Endodermal cell (in vitro differentiated cells): ENCODE results near the gene TBCEL. TPM values are rescaled to one million over a fixed set of nuclear protein-coding genes. Genes with fewer than 3 reads are reported as not detected.

Source experiments
- DNase-seq: peaks from one replicate; pipeline ENCODE4 v3.0.0-alpha.2; 2017
- H3K27ac ChIP-seq: 2 replicates; pipeline ENCODE4 v1.5.1; 2013; ENCODE audit warnings: mild to moderate bottlenecking, low read depth, low read length, moderate library complexity
- H3K27me3 ChIP-seq: 2 replicates; pipeline ENCODE4 v1.6.1; 2013; ENCODE audit warnings: mild to moderate bottlenecking, low read length, moderate library complexity; ENCODE audit not compliant: insufficient read depth, control insufficient read depth, poor library complexity, severe bottlenecking
- H3K36me3 ChIP-seq: 2 replicates; pipeline ENCODE4 v1.7.0; 2013; ENCODE audit warnings: mild to moderate bottlenecking, low read length, moderate library complexity; ENCODE audit not compliant: control insufficient read depth, insufficient read depth
- H3K4me1 ChIP-seq: one replicate; pipeline ENCODE4 v1.7.0; 2013; ENCODE audit warnings: low read length; ENCODE audit not compliant: control insufficient read depth, insufficient read depth
- H3K4me3 ChIP-seq: 2 replicates; pipeline ENCODE4 v1.5.1; 2013; ENCODE audit warnings: mild to moderate bottlenecking, low read length, moderate library complexity
- H3K9ac ChIP-seq: 2 replicates; pipeline ENCODE4 v1.6.1; 2013; ENCODE audit warnings: mild to moderate bottlenecking, low read length, moderate library complexity; ENCODE audit not compliant: poor library complexity, severe bottlenecking; ENCODE audit errors: extremely low read depth
- H3K9me3 ChIP-seq: 2 replicates; pipeline ENCODE4 v1.6.1; 2013; ENCODE audit warnings: mild to moderate bottlenecking, low read length, moderate library complexity; ENCODE audit not compliant: control insufficient read depth
- H3K27ac Mint-ChIP-seq: 2 replicates; pipeline ENCODE4 v1.8.0; 2020; ENCODE audit warnings: mixed read lengths
- H3K27me3 Mint-ChIP-seq: 2 replicates; pipeline ENCODE4 v1.8.0; 2021; ENCODE audit warnings: mild to moderate bottlenecking, mixed read lengths; ENCODE audit not compliant: insufficient read depth
- H3K36me3 Mint-ChIP-seq: 2 replicates; pipeline ENCODE4 v1.8.0; 2020; ENCODE audit warnings: low read depth, mixed read lengths
- H3K4me1 Mint-ChIP-seq: 2 replicates; pipeline ENCODE4 v1.8.0; 2020; ENCODE audit warnings: mixed read lengths
- H3K4me3 Mint-ChIP-seq: 2 replicates; pipeline ENCODE4 v1.8.0; 2020; ENCODE audit warnings: mild to moderate bottlenecking, moderate library complexity, mixed read lengths
- H3K9me3 Mint-ChIP-seq: 2 replicates; pipeline ENCODE4 v1.8.0; 2020; ENCODE audit warnings: mild to moderate bottlenecking, mixed read lengths
- WGBS, 2 experiments: methylation state at CpG; one replicate each; pipeline versions ENCODE4 v1.1.5 to v1.1.7; 2013; ENCODE audit warnings: missing lambda C conversion rate in 2 of 2, mixed read lengths in 1 of 2; ENCODE audit not compliant: insufficient coverage in 1 of 2, insufficient read length in 1 of 2; 5-methylcytosine and 5-hydroxymethylcytosine counted together
- total RNA-seq, 2 donors: library from RNA; stranded (reverse); fragmentation: NEBNext Ultra II Directional in 1 of 2; extraction: Animal tissue kit (Norgen Biotek cat#: 25700) in 1 of 2; gene quantifications; 2 replicates in 1 of 2; 3 replicates in 1 of 2; pipeline ENCODE4 v1.2.1, GENCODE V29; 2021
- TF ChIP-seq, protein P1 (sequence below): fragments of 200-600 bp; sonication (generic); conservative IDR thresholded peaks from 2 replicates; pipeline ENCODE4 v1.5.0; 2021; ENCODE audit warnings: antibody characterized with exemption, mild to moderate bottlenecking

TBCEL gene
- total RNA-seq, 2 donors from 2014 or later: 23.5 to 26.1 TPM

DNA sequence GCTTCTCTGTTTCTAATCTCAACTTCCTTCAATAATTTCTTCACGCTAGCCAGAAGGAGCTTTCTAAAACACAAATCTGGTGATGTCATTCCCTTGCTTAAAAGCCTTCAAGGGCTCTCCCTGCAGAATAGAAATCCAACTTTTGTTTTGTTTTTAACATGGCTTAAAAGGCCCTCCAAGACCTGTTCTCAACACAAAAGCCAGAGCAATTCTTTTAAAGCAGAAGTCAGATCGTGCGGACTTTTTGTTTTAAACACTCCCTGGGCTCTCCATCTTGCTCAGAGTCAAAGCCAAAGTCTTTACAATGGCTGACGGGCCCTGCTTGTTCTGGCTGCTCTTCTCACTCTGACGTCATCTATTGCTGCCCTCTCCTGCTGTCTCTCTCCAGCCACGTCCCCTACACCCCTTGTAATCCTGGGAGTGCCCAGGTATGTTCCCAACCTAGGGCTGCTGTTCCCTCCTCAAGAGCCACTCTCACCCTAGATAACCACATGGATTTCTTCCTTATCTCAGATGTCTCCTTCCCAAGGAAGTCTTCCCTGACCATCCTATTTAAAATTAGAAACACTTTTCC is 99.7 kb downstream of the TBCEL start:
- no peak overlapping the region for H3K27ac ChIP-seq
- 88 to 97% methylated on average over 6 of the region's 6 CpGs for WGBS, 2 experiments
- DNase-seq: no peak
- H3K4me3 ChIP-seq: no peak overlapping the region
- no peak overlapping the region for H3K9ac ChIP-seq
- Mint-ChIP-seq H3K27ac (no peak overlapping the region), H3K36me3 (peaks cover 11% of the 10 kb centered on the region), H3K9me3 (peaks cover 27% of the 10 kb centered on the region), H3K27me3 (no peaks in the 10 kb centered on the region), H3K4me3 (no peak overlapping the region), H3K4me1 (no peaks in the 10 kb centered on the region)
- no peaks in the 10 kb centered on the region for H3K27me3 ChIP-seq
- TF ChIP-seq, protein P1, sequence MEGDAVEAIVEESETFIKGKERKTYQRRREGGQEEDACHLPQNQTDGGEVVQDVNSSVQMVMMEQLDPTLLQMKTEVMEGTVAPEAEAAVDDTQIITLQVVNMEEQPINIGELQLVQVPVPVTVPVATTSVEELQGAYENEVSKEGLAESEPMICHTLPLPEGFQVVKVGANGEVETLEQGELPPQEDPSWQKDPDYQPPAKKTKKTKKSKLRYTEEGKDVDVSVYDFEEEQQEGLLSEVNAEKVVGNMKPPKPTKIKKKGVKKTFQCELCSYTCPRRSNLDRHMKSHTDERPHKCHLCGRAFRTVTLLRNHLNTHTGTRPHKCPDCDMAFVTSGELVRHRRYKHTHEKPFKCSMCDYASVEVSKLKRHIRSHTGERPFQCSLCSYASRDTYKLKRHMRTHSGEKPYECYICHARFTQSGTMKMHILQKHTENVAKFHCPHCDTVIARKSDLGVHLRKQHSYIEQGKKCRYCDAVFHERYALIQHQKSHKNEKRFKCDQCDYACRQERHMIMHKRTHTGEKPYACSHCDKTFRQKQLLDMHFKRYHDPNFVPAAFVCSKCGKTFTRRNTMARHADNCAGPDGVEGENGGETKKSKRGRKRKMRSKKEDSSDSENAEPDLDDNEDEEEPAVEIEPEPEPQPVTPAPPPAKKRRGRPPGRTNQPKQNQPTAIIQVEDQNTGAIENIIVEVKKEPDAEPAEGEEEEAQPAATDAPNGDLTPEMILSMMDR: no peak
- H3K4me1 ChIP-seq: no peaks in the 10 kb centered on the region
- peaks cover 17% of the 10 kb centered on the region for H3K9me3 ChIP-seq
- H3K36me3 ChIP-seq: no peaks in the 10 kb centered on the region

DNA sequence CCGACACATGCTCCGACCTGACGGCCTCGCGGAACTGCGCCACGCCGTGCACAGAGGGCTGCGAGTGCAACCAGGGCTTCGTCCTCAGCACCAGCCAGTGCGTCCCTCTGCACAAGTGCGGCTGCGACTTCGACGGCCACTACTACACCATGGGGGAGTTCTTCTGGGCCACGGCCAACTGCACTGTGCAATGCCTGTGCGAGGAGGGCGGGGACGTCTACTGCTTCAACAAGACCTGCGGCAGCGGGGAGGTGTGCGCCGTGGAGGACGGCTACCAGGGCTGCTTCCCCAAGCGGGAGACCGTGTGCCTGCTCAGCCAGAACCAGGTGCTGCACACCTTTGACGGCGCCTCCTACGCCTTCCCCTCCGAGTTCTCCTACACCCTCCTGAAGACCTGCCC is 103.9 kb downstream of the TBCEL start:
- H3K9ac ChIP-seq: no peak overlapping the region
- no peaks in the 10 kb centered on the region for H3K27me3 ChIP-seq
- Mint-ChIP-seq H3K27me3 (no peaks in the 10 kb centered on the region), H3K9me3 (peaks cover 10% of the 10 kb centered on the region), H3K4me3 (no peak overlapping the region), H3K27ac (no peak overlapping the region), H3K36me3 (peaks cover 11% of the 10 kb centered on the region), H3K4me1 (no peaks in the 10 kb centered on the region)
- H3K4me3 ChIP-seq: no peak overlapping the region
- WGBS, 2 experiments: 95 to 97% methylated on average over 29 to 30 of the region's 30 CpGs
- H3K36me3 ChIP-seq: no peaks in the 10 kb centered on the region
- TF ChIP-seq, protein P1: no peak
- peaks cover 4% of the 10 kb centered on the region for H3K9me3 ChIP-seq
- no peak overlapping the region for H3K27ac ChIP-seq
- no peak for DNase-seq
- no peaks in the 10 kb centered on the region for H3K4me1 ChIP-seq

DNA sequence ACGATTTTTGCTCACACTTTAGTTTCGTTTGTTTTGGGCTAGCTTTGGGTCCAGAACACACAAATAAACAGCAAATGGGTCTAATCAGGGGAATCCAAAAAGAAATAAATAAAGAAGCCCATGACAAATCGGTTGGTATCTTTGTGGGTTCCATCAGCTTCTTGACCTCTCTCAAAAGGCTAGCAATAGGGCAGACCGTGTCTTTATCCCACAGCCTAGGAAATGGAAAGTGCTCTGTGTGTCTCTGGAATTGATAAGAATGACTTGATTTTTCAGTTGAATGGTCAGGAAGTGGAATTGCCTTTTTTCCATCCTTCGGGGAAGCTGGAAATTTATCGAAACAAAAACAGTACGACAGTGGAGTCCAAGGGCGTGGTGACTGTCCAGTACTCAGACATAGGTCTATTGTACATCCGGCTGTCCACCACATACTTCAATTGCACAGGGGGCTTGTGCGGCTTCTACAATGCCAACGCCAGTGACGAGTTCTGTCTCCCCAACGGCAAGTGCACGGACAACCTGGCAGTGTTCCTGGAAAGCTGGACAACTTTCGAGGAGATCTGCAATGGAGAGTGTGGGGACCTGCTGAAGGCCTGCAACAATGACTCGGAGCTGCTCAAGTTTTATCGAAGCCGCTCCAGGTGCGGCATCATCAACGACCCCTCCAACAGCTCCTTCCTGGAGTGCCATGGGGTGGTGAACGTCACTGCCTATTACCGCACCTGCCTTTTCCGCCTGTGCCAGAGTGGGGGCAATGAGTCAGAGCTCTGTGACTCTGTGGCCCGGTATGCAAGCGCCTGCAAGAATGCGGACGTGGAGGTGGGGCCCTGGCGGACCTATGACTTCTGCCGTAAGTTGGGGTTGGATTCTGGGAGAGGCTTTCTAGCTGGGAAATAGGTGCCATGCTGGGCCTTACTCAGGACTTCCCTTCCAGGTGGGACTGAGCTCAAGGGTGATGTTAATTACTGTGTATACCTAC is 105.7 kb downstream of the TBCEL start:
- Mint-ChIP-seq H3K27me3 (no peaks in the 10 kb centered on the region), H3K4me1 (peaks cover 12% of the 10 kb centered on the region)
- H3K4me3 ChIP-seq: no peak overlapping the region

More for the DNA sequence above, 105.7 kb downstream of the TBCEL start:
- Mint-ChIP-seq H3K27ac (no peak overlapping the region), H3K9me3 (no peaks in the 10 kb centered on the region), H3K4me3 (no peak overlapping the region), H3K36me3 (peaks cover 6% of the 10 kb centered on the region)
- Histone ChIP-seq H3K9ac (no peak overlapping the region), H3K36me3 (no peaks in the 10 kb centered on the region), H3K9me3 (no peaks in the 10 kb centered on the region), H3K27ac (no peak overlapping the region), H3K27me3 (no peaks in the 10 kb centered on the region), H3K4me1 (no peaks in the 10 kb centered on the region)
- 95 to 97% methylated on average over 24 to 29 of the region's 29 CpGs for WGBS, 2 experiments
- TF ChIP-seq, protein P1: no peak
- no peak for DNase-seq
